Activated CD4-positive, alpha-beta T cell treated with anti-CD3 and anti-CD28 coated beads for 48 hours (primary cell): Measurements from ENCODE around the gene RASGEF1B.

Experiments
- DNase-seq: peaks from one replicate; pipeline ENCODE4 v3.0.0-alpha.2; 2020

Gene RASGEF1B

GRCh38 chr4:81465406-81466340 is 6.0 kb downstream of the RASGEF1B start:
- DNase-seq: no peak

- no peak for DNase-seq
Measured at GRCh38 chr4:81460834-81461233, 10.9 kb downstream of the RASGEF1B start.

- DNase-seq: no peak
Measured at GRCh38 chr4:81460191-81460701, 11.5 kb downstream of the RASGEF1B start.

GRCh38 chr4:81459228-81459627 is 12.5 kb downstream of the RASGEF1B start:
- DNase-seq: no peak

- no peak for DNase-seq
Measured at GRCh38 chr4:81457921-81458520, 13.7 kb downstream of the RASGEF1B start.

GRCh38 chr4:81457345-81457744 is 14.4 kb downstream of the RASGEF1B start:
- DNase-seq: no peak

GRCh38 chr4:81455897-81456296 is 15.8 kb downstream of the RASGEF1B start:
- no peak for DNase-seq

GRCh38 chr4:81454948-81455347 is 16.8 kb downstream of the RASGEF1B start:
- DNase-seq: no peak

GRCh38 chr4:81454499-81454898 is 17.2 kb downstream of the RASGEF1B start:
- peak; percentile 58 for DNase-seq

- DNase-seq: no peak
Measured at GRCh38 chr4:81453024-81453423, 18.7 kb downstream of the RASGEF1B start.

- no peak for DNase-seq
Measured at GRCh38 chr4:81452452-81453006, 19.2 kb downstream of the RASGEF1B start.

- DNase-seq: no peak
Measured at GRCh38 chr4:81449015-81449414, 22.7 kb downstream of the RASGEF1B start.

GRCh38 chr4:81447566-81448229 is 24.0 kb downstream of the RASGEF1B start:
- no peak for DNase-seq

- DNase-seq: no peak
Measured at GRCh38 chr4:81446634-81447033, 25.1 kb downstream of the RASGEF1B start.

GRCh38 chr4:81445196-81445595 is 26.5 kb downstream of the RASGEF1B start:
- DNase-seq: no peak

GRCh38 chr4:81442484-81443085 is 29.1 kb downstream of the RASGEF1B start:
- DNase-seq: no peak

GRCh38 chr4:81440949-81441348 is 30.8 kb downstream of the RASGEF1B start:
- DNase-seq: no peak

- DNase-seq: no peak
Measured at GRCh38 chr4:81436941-81437574, 34.6 kb downstream of the RASGEF1B start.

- no peak for DNase-seq
Measured at GRCh38 chr4:81436096-81436495, 35.6 kb downstream of the RASGEF1B start.

- DNase-seq: no peak
Measured at GRCh38 chr4:81432825-81433224, 38.9 kb downstream of the RASGEF1B start.

- no peak for DNase-seq
Measured at GRCh38 chr4:81431971-81432370, 39.7 kb downstream of the RASGEF1B start.

GRCh38 chr4:81429607-81430006 is 42.1 kb downstream of the RASGEF1B start:
- DNase-seq: no peak
